SJCRH30 (cell line): ENCODE results near the gene ITK. TPM values are rescaled to one million over a fixed set of nuclear protein-coding genes. Genes with fewer than 3 reads are reported as not detected.
"Not testable (repeated sequence)": the region's sequence is repeated elsewhere in the genome, so short reads cannot be mapped to it uniquely, and the experiment has no call there.

Experiments used
- DNase-seq, 2 experiments: peaks; one replicate each; pipeline ENCODE4 v3.0.0-alpha.2; 2015 to 2020
- H3K27ac ChIP-seq: fragments of 250-450 bp; sonication (Bioruptor Pico); 2 replicates; pipeline ENCODE4 v1.5.1; 2020; ENCODE audit warnings: mild to moderate bottlenecking, moderate library complexity
- H3K27me3 ChIP-seq: fragments of 250-450 bp; sonication (Bioruptor Pico); 2 replicates; pipeline ENCODE4 v1.5.1; 2020; ENCODE audit warnings: mild to moderate bottlenecking, moderate library complexity
- H3K36me3 ChIP-seq: fragments of 250-450 bp; sonication (Bioruptor Pico); 2 replicates; pipeline ENCODE4 v1.5.1; 2020; ENCODE audit warnings: mild to moderate bottlenecking, moderate library complexity
- H3K4me1 ChIP-seq: fragments of 250-450 bp; sonication (Bioruptor Pico); 2 replicates; pipeline ENCODE4 v1.5.1; 2020; ENCODE audit warnings: mild to moderate bottlenecking, moderate library complexity
- H3K4me3 ChIP-seq: fragments of 250-450 bp; sonication (Bioruptor Pico); 2 replicates; pipeline ENCODE4 v1.5.1; 2020; ENCODE audit warnings: mild to moderate bottlenecking, moderate library complexity
- H3K9me3 ChIP-seq: fragments of 250-450 bp; sonication (Bioruptor Pico); replicated peaks from 2 replicates; pipeline ENCODE4 v1.5.1; 2020; ENCODE audit warnings: mild to moderate bottlenecking, moderate library complexity
- total RNA-seq: library from RNA; depleted of rRNA; stranded (reverse); fragments of >200 nt; shearing (Covaris generic); gene quantifications from 2 replicates; pipeline ENCODE4 v1.2.3, GENCODE V29; 2014

Gene ITK
- total RNA-seq, 1 experiment from 2014 or later = not detected

- Histone ChIP-seq H3K27me3 (0 out of 2 replicates have a peak, but pooled peaks cover 11% of the 10 kb centered on the region), H3K9me3 (no peaks in the 10 kb centered on the region), H3K36me3 (no peaks in the 10 kb centered on the region), H3K4me3 (no peak overlapping the region), H3K27ac (no peak overlapping the region), H3K4me1 (no peaks in the 10 kb centered on the region)
- no peak for DNase-seq
Observed at GRCh38 chr5:157186309-157187045, 5.8 kb downstream of the ITK start.

GRCh38 chr5:157187046-157187754, 6.6 kb downstream of the ITK start:
- Histone ChIP-seq H3K4me3 (no peak overlapping the region), H3K36me3 (no peaks in the 10 kb centered on the region), H3K27ac (no peak overlapping the region), H3K27me3 (0 out of 2 replicates have a peak, but pooled peaks cover 11% of the 10 kb centered on the region), H3K4me1 (no peaks in the 10 kb centered on the region), H3K9me3 (no peaks in the 10 kb centered on the region)
- no peak for DNase-seq

- H3K4me1 ChIP-seq = no peaks in the 10 kb centered on the region
- no peak overlapping the region for H3K27ac ChIP-seq
- no peaks in the 10 kb centered on the region for H3K36me3 ChIP-seq
- H3K9me3 ChIP-seq = no peaks in the 10 kb centered on the region
- H3K4me3 ChIP-seq = no peak overlapping the region
- 0 out of 2 replicates have a peak, but pooled peaks cover 11% of the 10 kb centered on the region for H3K27me3 ChIP-seq
- no peak for DNase-seq
Observed at GRCh38 chr5:157188270-157188669, 7.6 kb downstream of the ITK start.

GRCh38 chr5:157189223-157189622, 8.6 kb downstream of the ITK start:
- no peaks in the 10 kb centered on the region for H3K4me1 ChIP-seq
- no peak overlapping the region for H3K4me3 ChIP-seq
- no peak overlapping the region for H3K27ac ChIP-seq
- H3K27me3 ChIP-seq = 0 out of 2 replicates have a peak, but pooled peaks cover 11% of the 10 kb centered on the region
- no peak for DNase-seq
- no peaks in the 10 kb centered on the region for H3K36me3 ChIP-seq
- H3K9me3 ChIP-seq = no peaks in the 10 kb centered on the region

GRCh38 chr5:157193699-157194424, 13.2 kb downstream of the ITK start:
- no peak for DNase-seq
- no peaks in the 10 kb centered on the region for H3K4me1 ChIP-seq
- no peak overlapping the region for H3K4me3 ChIP-seq
- no peaks in the 10 kb centered on the region for H3K36me3 ChIP-seq
- no peaks in the 10 kb centered on the region for H3K9me3 ChIP-seq
- no peak overlapping the region for H3K27ac ChIP-seq
- 0 out of 2 replicates have a peak, but pooled peaks cover 3% of the 10 kb centered on the region for H3K27me3 ChIP-seq

- no peak overlapping the region for H3K27ac ChIP-seq
- no peaks in the 10 kb centered on the region for H3K9me3 ChIP-seq
- no peaks in the 10 kb centered on the region for H3K27me3 ChIP-seq
- H3K4me1 ChIP-seq = no peaks in the 10 kb centered on the region
- no peaks in the 10 kb centered on the region for H3K36me3 ChIP-seq
- H3K4me3 ChIP-seq = no peak overlapping the region
- DNase-seq = no peak
Observed at GRCh38 chr5:157196045-157196444, 15.4 kb downstream of the ITK start.

GRCh38 chr5:157197086-157197485, 16.4 kb downstream of the ITK start:
- Histone ChIP-seq H3K4me3 (no peak overlapping the region), H3K27me3 (no peaks in the 10 kb centered on the region), H3K36me3 (no peaks in the 10 kb centered on the region), H3K4me1 (no peaks in the 10 kb centered on the region), H3K9me3 (no peaks in the 10 kb centered on the region), H3K27ac (no peak overlapping the region)
- DNase-seq = no peak

- Histone ChIP-seq H3K9me3 (no peaks in the 10 kb centered on the region), H3K4me3 (no peak overlapping the region), H3K36me3 (no peaks in the 10 kb centered on the region), H3K27ac (no peak overlapping the region), H3K27me3 (no peaks in the 10 kb centered on the region), H3K4me1 (no peaks in the 10 kb centered on the region)
- no peak for DNase-seq
Observed at GRCh38 chr5:157198277-157198986, 17.8 kb downstream of the ITK start.

GRCh38 chr5:157201857-157202256, 21.2 kb downstream of the ITK start:
- Histone ChIP-seq H3K27me3 (no peaks in the 10 kb centered on the region), H3K9me3 (no peaks in the 10 kb centered on the region), H3K27ac (no peak overlapping the region), H3K4me3 (no peak overlapping the region), H3K36me3 (no peaks in the 10 kb centered on the region), H3K4me1 (no peaks in the 10 kb centered on the region)
- DNase-seq = no peak

- Histone ChIP-seq H3K4me3 (no peak overlapping the region), H3K27ac (no peak overlapping the region), H3K9me3 (no peaks in the 10 kb centered on the region), H3K27me3 (no peaks in the 10 kb centered on the region), H3K36me3 (no peaks in the 10 kb centered on the region), H3K4me1 (no peaks in the 10 kb centered on the region)
- no peak for DNase-seq
Observed at GRCh38 chr5:157203417-157203816, 22.8 kb downstream of the ITK start.

GRCh38 chr5:157204765-157205164, 24.1 kb downstream of the ITK start:
- H3K4me1 ChIP-seq = no peaks in the 10 kb centered on the region
- no peak overlapping the region for H3K4me3 ChIP-seq
- no peaks in the 10 kb centered on the region for H3K36me3 ChIP-seq
- H3K9me3 ChIP-seq = no peaks in the 10 kb centered on the region
- no peak overlapping the region for H3K27ac ChIP-seq
- H3K27me3 ChIP-seq = no peaks in the 10 kb centered on the region
- no peak for DNase-seq

- no peak for DNase-seq
- Histone ChIP-seq H3K4me1 (no peaks in the 10 kb centered on the region), H3K9me3 (no peaks in the 10 kb centered on the region), H3K4me3 (no peak overlapping the region), H3K27me3 (no peaks in the 10 kb centered on the region), H3K27ac (no peak overlapping the region), H3K36me3 (no peaks in the 10 kb centered on the region)
Observed at GRCh38 chr5:157205708-157206107, 25.1 kb downstream of the ITK start.

GRCh38 chr5:157210652-157211051, 30.0 kb downstream of the ITK start:
- H3K4me1 ChIP-seq, DNase-seq, H3K4me3 ChIP-seq, H3K27ac ChIP-seq, H3K36me3 ChIP-seq, H3K27me3 ChIP-seq, H3K9me3 ChIP-seq: not testable (repeated sequence)

- Histone ChIP-seq H3K36me3 (no peaks in the 10 kb centered on the region), H3K27me3 (no peaks in the 10 kb centered on the region), H3K9me3 (no peaks in the 10 kb centered on the region), H3K27ac (no peak overlapping the region), H3K4me3 (no peak overlapping the region), H3K4me1 (no peaks in the 10 kb centered on the region)
- no peak for DNase-seq
Observed at GRCh38 chr5:157212307-157212706, 31.7 kb downstream of the ITK start.
